ENCODE results near the gene KLK5.

DNA sequence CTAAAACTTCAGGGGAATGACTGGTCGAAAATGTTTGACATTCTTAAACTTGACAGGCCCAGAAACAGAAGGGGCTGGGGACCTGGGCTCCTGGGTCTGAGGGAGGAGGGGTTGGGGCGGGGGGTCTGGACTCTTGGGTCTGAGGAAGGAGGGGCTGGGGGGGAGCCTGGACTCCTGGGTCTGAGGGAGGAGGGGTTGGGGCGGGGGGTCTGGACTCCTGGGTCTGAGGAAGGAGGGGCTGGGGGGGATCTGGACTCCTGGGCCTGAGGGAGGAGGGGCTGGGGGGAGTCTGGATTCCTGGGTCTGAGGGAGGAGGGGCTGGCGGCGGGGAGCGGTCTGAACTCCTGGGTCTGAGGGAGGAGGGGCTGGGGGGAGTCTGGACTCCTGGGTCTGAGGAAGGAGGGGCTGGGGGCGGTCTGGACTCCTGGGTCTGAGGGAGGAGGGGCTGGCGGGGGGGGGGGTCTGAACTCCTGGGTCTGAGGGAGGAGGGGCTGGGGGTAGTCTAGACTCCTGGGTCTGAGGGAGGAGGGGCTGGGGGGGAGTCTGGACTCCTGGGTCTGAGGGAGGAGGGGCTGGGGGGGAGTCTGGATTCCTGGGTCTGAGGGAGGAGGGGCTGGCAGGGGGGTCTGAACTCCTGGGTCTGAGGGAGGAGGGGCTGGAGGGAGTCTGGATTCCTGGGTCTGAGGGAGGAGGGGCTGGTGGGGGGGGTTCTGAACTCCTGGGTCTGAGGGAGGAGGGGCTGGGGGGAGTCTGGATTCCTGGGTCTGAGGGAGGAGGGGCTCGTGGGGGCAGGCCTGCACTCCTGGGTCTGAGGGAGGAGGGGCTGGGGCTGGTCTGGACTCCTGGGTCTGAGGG is 22.1 kb upstream of the KLK5 start:
- TF ChIP-seq, protein P1, sequence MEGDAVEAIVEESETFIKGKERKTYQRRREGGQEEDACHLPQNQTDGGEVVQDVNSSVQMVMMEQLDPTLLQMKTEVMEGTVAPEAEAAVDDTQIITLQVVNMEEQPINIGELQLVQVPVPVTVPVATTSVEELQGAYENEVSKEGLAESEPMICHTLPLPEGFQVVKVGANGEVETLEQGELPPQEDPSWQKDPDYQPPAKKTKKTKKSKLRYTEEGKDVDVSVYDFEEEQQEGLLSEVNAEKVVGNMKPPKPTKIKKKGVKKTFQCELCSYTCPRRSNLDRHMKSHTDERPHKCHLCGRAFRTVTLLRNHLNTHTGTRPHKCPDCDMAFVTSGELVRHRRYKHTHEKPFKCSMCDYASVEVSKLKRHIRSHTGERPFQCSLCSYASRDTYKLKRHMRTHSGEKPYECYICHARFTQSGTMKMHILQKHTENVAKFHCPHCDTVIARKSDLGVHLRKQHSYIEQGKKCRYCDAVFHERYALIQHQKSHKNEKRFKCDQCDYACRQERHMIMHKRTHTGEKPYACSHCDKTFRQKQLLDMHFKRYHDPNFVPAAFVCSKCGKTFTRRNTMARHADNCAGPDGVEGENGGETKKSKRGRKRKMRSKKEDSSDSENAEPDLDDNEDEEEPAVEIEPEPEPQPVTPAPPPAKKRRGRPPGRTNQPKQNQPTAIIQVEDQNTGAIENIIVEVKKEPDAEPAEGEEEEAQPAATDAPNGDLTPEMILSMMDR (IDR thresholded peaks at IDR 0.05) = no peak
- TF ChIP-seq EP300 (IDR thresholded peaks at IDR 0.05) (no peak), POLR2A (IDR thresholded peaks at IDR 0.05) (no peak)
